NCI-H1048 (cell line): ENCODE results near the gene CLDN15.
"Not testable (repeated sequence)": the region's sequence is repeated elsewhere in the genome, so short reads cannot be mapped to it uniquely, and the experiment has no call there.

Experiments used
- DNase-seq: peaks from one replicate; lab custom pipeline; 2025; lab: John Stamatoyannopoulos, UW

Gene CLDN15, protein sequence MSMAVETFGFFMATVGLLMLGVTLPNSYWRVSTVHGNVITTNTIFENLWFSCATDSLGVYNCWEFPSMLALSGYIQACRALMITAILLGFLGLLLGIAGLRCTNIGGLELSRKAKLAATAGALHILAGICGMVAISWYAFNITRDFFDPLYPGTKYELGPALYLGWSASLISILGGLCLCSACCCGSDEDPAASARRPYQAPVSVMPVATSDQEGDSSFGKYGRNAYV

DNA sequence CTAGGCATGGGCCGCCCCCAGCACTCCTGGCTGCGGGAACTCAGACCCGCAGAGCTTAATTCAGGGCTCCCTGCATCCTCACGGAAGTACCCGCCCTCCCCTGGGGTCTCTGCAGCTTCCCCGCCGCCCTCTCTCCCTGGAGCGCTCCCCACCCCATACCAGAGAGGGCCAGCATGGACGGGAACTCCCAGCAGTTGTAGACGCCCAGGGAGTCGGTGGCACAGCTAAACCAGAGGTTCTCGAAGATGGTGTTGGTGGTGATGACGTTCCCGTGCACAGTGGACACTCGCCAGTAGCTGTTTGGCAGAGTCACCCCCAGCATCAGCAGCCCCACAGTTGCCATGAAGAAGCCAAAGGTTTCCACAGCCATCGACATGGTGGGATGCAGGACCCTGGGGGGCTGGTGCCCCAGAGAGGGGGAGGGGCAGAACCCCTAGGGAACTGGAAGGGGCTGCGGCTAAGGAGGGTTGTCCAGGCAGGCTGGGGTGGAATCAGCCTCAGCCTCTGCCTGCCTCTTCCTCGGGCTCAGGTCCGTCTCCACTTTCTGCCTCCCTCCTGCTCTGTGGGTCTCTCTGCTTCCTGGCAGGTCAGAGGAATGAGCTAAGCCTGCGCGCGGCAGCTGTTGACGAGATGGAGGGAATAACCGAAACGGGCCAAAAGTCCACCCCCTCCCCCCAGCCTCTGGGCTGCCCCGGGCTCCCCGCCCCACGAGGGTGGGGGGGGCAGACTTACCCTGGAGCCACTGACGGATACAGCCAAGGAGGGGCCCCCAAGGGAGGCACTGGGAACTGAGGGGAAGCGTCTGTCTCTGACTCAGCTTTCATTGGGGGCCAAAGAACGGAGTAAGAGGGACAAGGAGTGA lies at the start of gene CLDN15:
Gene CLDN15 (minus strand): TSS at position 597 of the 862 bp plus-strand sequence. CDS start 221 bp downstream, at position 376.
- DNase-seq: no peak

DNA sequence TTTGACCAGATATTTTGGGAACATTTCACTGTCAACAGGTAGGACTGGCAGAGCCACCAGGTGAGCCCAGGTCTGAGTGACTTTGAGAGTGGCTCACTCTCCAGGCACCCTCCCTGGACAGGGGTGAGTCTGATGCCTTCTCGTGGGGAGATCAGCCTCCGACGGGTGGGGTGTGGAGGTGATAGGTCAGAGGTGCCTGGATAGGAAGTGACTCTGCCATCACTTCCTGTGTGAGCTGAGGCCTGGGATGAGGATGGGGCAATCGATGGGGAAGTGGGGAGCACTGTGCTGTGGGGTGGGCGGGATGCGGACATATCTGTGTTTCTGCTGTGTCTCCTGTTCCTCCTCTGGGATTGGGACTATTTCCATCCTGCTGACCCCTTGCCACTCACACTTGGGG lies 49.4 kb upstream of the CLDN15 start:
- DNase-seq: no peak

DNA sequence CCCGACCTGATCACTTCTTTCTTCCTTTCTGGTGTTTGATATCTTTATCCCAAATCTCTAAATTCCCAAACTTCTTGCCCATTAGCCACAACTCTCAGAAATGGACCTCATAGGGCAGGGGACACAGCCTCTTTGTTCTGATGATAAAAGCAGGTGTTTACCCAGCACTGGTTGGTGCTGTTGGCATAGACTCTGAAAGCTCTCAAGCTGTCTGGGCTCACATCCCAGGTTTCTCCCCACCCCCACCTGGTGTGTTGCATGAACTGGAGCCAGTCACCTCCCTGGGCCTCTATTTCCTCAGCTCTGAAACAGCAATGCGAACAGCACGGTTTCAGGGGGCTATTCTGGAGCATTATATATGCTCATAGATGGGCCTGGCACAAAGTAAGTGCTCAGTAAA lies 48.3 kb upstream of the CLDN15 start:
- not testable (repeated sequence) for DNase-seq

DNA sequence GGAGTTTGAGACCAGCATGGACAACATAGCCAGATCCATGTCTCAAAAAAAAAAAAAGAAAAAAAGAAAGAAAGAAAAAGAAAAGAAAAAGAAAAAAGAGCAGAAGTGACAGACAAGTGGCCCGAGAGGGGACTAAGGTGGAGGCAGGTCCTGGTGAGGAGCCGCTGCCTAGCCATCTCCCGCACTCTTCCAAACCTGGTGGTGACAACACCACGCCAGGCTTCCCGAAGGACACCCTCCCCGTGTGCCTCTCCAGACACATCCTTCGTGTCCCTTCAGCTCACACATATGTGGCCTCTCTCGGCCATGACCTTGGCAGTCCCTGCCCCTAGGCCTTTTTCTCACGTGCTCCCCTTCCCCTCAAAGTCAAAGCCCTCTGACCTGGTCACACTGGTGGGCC lies 47.6 kb upstream of the CLDN15 start:
- no peak for DNase-seq

DNA sequence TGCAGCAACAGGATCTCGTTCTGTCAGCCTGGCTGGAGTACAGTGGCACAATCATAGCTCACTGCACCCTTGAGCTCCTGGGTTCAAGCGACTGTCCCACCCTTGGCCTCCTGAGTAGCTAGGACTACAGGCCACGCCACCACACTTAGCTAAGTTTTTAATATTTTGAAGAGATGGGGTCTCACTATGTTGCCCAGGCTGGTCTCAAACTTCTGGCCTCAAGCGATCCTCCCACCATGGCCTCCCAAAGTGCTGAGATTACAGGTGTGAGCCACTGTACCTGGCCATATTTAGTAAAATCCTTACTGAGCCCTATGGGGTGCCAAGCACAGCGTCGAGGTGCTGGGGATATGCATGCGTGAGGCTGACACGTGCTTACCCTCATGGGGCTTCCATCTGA lies 43.3 kb upstream of the CLDN15 start:
- DNase-seq: not testable (repeated sequence)

DNA sequence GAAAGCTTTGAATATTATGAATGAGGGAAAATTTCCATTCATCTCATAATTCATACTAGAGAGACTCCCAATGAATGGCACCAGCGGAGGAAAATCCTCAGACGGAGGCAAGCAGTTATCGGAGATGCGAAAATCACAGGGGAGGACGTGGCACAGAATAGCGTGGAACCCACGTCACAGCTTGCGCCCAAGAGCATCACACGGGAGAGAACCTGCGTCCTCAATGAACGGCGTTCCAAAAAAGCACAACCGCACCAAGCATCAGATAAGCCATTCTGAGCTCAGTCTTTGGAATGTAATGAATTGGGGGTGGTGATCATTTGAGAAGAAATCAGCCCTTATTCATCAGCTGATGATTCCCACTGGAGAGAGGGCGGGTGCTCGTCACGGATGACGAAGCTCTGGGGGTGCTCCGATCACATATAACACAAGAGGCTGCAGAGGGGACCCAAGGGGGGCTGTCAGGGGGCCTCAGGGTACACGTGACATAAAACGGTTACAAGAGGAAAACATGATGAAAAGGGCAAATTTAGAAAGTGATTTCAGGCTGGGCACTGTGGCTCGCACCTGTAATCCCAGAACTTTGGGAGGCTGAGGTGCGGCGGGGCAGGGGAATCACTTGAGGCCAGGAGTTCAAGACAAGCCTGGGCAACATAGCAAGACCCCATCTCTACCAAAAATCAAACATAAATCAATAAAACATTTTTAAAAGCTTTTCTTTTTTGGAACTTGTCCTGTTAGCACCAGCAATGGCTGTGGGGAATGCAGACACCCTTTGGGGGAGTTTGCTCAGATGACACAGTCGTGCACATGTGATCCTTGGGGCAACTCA lies 41.1 kb upstream of the CLDN15 start:
- no peak for DNase-seq

DNA sequence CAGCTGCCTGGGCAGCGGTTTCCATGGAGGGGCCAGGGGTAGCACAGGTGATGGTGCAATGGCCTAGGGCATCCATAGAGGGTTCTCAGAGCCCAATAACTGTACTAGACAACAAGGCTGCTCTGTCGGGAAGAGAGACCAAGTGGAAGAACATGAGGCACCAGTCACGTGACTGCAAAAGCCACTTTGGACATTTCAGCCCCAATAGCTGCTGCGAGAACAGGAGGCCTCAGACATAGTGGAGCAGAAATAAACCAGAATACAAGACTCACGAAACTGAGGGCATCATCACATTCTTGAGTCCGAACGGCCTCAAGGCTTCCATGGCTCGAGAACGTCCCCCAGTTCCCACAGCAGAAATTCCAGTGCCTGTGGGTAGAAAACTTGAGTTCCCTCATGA lies 39.6 kb upstream of the CLDN15 start:
- DNase-seq: no peak

DNA sequence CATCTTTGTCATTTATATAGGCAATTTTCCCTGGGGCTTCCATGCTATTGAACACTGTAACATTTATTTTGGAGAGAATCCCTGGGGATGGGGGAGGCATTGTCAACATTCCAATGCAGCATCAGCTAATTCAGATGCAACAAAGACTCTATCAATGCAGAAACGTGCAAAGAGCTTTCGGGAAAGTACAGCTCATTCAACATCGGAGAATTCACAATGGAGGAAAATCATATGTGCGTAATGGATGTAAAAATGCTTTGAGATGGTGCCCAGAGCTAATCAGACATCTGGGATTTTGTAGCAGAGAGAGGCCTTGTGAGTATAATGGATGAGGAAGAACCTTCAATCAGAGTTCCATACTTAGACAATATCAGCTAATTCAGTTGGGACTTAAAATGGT lies 35.6 kb upstream of the CLDN15 start:
- DNase-seq: no peak

DNA sequence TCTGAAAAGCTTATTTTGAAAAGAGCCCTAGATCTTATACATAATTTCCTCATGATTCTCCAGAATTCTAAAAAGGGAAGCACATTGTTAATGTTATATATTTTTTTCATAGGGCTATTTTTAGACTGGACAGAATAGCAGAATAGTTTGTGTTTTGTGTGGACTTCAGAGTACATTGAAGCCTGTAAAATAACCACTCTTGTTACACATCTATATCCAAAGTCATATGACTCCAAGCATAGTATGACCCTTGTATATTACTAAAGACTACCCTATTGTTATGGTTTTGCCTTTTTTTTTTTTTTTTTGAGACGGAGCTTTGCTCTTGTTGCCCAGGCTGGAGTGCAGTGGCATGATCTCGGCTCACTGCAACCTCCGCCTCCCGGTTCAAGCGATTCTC lies 33.4 kb upstream of the CLDN15 start:
- DNase-seq: no peak

DNA sequence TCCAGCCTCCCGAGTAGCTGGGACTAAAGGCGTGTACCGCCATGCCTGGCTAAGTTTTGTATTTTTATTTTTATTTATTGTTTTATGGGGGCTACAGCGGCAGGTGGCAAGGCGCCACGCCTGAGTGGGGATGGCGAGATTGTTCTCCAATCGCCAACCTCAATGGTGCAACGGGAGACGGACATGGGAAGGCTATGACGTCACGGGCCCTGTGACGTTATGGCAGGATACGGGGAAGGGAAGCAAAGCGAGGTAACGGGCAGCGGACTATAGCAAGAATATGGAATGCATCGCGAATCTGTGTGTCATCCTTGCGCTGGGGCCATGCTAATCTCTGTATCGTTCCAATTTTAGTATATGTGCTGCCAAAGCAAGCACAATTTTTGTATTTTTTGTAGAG lies 32.1 kb upstream of the CLDN15 start:
- DNase-seq: no peak

DNA sequence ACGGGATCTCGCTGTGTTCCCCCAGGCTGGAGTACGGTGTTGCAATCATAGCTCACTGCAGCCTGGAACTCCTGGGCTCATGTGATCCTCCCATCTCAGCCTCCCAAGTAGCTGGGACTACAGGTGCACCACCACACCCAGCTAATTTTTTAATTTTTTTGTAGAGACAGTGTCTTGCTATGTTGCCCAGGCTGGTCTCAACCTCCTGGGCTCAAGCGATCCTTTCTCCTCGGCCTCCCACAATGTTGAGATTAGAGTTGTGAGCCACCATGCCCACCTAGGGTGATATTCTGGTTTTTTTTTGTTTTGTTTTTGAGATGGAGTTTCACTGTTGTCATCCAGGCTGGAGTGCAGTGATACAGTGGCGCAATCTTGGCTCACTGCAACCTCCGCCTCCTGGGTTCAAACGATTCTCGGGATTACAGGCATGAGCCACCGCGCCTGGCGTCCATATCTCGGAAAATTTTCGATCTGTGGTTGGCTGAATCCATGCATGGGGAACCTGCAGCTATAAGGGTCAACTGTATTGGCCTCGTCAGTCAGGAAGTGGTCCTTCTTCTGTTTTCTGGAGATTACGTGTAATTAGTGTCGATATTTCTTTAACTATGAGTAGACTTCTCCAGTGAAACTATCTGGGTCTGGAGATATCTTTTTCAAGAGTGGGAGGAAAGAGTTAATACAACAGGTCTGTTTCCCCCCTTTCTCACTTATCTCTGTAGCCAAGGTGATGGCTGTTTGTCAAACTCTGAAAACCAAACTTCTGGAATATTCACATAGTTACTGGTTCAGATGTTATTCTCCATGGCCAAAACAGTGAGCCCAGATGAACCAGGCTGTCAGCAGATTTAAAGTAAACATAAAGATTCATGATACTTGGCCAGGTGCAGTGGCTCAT lies 28.3 kb upstream of the CLDN15 start:
- no peak for DNase-seq

DNA sequence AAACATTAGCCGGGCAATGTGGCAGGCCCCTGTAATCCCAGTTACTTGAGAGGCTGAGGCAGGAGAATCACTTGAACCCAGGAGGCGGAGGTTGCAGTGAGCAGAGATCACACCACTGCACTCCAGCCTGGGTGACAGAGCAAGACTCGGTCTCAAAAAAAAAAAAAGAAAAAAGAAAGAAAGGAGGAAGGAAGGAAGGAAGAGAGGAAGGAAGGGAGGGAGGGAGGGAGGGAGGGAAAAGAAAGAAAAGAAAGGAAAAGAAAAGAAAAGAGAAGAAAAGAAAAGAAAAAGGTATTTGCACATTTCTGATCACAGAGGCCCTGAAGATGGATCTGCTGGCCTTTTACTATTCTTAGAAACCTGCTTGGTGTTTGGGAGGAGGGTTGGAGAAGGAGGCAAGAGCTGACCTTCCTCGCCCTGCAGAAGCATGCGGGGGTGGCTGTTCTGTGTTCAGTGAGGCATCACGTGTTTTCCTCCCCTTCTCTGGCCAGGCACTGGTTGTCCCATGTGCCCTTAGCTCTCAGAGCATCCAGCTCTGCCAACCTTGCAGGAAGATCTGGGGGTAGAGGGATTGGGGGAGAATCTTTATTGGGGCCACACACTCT lies 26.6 kb upstream of the CLDN15 start:
- DNase-seq: not testable (repeated sequence)

DNA sequence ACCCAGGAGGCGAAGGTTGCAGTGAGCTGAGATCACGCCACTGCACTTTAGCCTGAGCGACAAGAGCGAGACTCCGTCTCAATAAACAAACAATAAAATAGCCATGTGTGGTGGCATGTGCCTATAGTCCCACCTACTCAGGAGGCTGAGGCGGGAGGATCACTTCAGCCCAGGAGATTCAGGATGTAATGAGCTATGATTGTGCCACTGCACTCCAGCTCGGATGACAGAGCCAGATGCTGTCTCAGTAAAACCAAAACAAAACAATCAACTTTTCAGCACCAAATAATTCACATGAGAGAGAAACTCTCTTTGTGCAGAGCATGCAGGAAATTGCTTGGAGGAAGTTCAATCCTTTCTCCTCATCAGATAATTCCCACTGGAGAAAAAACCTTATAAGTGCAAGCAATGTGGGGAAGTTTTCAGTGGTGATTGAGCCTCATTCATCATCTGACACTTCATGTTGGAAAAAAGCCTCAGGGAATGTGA lies 20.7 kb upstream of the CLDN15 start:
- no peak for DNase-seq

DNA sequence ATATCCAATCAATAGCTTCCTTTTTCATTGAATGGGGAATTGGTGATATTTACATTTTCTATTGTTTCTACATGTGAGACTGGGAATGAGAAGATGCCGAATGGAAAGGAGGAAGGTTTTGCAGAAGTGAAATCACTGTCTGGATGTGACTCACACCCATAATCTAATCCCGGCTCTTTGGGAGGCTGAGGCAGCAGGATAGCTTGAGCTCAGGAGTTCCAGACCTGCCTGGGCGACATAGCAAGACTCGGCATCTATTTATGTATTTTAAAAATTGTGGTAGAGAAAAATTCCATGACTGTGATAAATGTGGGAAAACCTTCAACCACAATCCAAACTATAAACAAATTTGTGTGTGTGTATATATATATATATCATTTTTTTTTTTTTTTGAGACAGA lies 18.2 kb upstream of the CLDN15 start:
- no peak for DNase-seq

DNA sequence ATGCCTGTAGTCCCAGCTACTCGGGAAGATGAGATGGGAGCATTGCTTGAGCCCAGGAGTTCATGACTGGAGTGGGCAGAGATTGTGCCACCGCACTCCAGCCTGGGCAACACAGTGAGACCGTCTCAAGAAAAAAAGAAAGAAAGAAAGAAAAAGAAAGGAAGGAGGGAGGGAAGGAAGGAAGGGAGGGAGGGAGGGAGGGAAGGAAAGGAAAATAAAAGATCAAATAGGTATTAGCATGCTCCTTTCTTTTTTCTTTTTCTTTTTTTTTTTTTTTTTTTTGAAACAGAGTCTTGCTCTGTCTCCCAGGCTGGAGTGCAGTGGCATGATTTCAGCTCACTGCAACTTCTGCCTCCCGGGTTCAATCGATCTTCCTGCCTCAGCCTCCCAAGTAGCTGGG lies 15.6 kb upstream of the CLDN15 start:
- DNase-seq: not testable (repeated sequence)

DNA sequence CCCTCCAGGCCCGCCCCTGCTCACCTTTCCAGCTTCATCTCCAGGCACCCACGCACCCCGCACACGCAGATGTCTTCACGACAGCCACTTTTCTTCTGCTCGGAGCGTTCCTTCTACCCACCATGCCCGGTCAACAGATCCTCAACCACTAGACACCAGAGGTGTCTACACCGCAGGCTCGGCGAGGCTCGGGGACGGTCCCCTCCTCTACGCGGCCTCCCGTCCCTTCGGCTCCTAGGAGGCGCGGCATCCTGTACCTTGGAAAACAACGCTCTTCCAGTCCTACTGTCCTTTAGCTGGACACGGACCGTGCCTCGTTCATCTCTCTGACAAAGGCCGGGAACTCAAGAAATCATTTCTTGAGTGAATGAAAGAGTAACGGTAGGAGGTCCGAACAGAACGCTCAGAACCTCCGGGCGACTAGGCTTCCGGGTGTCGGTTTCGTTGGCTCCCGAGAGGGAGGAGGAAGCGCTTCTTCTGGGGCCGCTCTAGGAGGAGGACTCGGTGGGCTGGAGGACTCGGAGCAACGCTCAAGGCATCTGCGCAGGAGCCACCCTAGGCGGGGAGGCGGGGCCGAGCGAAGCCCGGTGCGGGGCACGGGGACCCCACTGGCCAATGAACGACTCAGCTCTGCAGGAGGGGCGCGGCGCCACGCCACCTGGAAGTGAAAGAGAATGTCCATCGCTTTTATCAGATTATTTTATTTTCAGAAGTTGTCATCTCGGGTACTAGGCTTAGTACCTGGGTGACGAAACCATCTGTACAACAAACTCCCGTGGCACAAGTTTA lies 14.5 kb upstream of the CLDN15 start:
- DNase-seq: peak; percentile 95

DNA sequence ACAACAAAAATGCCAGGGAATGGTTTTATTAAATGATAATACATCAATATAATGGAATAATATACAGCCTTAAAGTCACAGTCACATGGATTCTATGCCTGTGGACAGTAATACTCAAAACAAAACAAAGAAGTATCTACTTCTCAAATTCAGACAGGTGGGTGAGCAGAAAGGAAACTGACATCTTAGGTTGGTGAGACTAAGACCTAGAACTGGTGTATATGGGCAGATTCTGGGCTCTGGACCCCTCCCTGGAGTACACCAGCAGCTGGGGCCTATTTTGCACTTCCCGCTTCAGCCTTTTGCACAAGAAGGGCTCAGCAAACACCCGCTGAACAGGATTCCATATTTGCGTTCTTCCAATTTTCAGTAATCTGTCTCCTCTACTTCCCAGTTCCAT lies 12.7 kb upstream of the CLDN15 start:
- DNase-seq: no peak

DNA sequence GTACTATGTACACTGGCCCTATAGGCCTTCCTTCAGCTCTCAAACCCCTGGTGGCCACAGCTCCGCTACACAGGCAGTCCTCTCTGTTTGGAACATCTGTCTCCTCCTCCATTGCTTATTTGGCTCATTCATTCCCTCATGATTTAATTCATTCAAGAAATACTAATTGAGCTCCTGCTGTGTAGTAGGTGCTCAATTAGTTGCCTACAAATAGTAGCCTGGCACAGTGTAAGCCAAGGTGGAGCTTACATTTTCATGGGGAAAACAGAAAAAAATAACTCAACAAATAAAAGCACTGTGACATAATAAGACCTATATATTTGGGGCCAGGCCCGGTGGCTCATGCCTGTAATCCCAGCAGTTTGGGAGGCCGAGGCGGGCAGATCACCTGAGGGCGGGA lies 10.7 kb upstream of the CLDN15 start:
- no peak for DNase-seq

DNA sequence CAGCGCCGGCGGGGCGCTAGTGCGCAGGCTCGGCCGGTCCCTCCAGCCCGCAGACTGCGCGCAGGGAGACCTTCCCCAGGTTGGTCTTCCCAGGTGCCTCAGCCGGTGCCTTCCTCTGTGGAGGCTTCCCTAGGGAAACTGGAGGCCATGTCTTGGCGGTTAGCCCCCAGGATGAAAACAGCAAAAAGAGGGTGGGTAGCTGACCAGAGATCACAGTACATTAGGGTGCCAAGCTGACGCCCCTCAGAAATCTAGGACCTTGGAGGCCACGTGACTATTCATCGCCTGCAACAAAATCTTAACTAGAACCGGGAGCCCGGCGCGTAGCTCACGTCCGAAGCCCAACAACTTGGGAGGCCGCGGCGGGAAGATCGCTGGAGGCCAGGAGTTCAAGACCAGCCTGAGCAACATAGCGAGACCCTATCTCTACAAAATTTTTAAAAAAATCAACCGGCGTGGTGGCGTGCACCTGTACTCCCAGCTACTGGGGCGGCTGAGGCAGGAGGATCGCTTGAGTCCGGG lies 7.6 kb upstream of the CLDN15 start:
- DNase-seq: no peak
